KOPT-K1 (cell line): ENCODE measurements around the gene ASCC1.

Experiments
- H3K27ac ChIP-seq: fragments of 200-600 bp; sonication (generic); 2 replicates; pipeline ENCODE4 v1.5.1; 2016; ENCODE audit warnings: antibody characterized with exemption, mild to moderate bottlenecking, low read depth, low read length; ENCODE audit not compliant: poor library complexity, severe bottlenecking
- H3K36me3 ChIP-seq: fragments of 200-600 bp; sonication (generic); 2 replicates; pipeline ENCODE4 v1.5.1; 2017; ENCODE audit warnings: antibody characterized with exemption, mild to moderate bottlenecking, low read length, moderate library complexity; ENCODE audit not compliant: insufficient read depth
- H3K9me3 ChIP-seq: fragments of 200-600 bp; sonication (generic); 2 replicates; pipeline ENCODE4 v1.5.1; 2017; ENCODE audit warnings: antibody characterized with exemption, low read length, mild to moderate bottlenecking; ENCODE audit not compliant: insufficient read depth, poor library complexity, severe bottlenecking

Gene ASCC1

DNA sequence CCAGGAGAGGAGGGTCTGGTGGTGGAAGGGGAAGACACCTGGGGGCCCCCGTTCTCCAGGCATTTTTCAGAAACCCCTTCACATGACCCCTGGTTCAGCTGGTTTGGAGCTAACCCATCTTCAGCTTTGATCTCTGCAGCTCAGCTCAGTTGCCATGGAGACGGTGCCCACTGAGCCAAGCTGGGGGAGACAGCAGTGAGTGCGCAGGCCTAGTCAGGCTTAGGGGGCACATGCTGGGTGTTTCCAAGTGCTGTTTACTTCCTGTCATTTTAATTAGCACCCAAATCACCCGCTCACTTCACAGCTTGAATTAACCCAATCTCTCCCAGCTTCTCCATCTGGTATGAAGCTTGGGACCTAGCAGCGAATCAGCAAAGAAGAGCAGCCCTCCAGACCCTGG lies 136.7 kb downstream of the ASCC1 start:
- peak overlapping the region; percentile 70 for H3K27ac ChIP-seq
- H3K9me3 ChIP-seq = no peaks in the 10 kb centered on the region
- no peaks in the 10 kb centered on the region for H3K36me3 ChIP-seq

DNA sequence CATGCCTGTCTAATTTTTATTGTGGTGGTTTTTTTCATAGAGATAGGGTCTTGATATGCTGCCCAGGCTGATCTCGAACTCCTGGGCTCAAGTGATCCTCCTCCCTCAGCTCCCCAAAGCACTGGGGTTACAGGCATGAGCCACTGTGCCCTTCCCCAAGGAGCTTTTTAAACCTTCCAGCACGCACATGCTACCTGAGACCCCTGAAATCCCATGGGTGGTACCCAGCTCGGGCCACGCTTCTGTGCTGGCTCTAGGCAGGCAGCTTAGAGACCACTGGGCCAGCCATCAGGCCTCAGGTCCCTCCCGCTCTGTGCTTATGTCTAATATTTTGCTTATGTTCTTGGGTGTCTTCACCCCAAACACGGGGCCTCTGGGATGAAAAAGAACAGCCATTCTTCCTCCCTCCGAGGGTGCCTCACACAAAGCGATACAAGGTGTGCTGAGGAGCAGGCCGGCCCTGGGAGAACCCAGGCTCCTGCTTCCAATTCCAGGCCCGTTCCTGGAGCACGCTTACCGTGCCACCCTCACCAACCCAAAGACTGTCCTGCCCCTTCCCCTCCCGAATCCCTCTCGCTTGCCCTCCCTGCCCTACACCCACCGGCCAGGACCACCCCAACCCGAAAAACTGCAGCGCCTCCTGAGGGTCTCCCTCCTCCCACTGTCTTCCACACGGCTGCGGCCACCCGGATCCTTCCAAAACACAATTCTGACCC lies 138.6 kb downstream of the ASCC1 start:
- no peaks in the 10 kb centered on the region for H3K9me3 ChIP-seq
- H3K27ac ChIP-seq = no peak overlapping the region
- H3K36me3 ChIP-seq = no peaks in the 10 kb centered on the region

GRCh38 chr10:72076756-72077155 lies 139.3 kb downstream of the ASCC1 start:
- Histone ChIP-seq H3K27ac (no peak overlapping the region), H3K9me3 (no peaks in the 10 kb centered on the region), H3K36me3 (no peaks in the 10 kb centered on the region)

DNA sequence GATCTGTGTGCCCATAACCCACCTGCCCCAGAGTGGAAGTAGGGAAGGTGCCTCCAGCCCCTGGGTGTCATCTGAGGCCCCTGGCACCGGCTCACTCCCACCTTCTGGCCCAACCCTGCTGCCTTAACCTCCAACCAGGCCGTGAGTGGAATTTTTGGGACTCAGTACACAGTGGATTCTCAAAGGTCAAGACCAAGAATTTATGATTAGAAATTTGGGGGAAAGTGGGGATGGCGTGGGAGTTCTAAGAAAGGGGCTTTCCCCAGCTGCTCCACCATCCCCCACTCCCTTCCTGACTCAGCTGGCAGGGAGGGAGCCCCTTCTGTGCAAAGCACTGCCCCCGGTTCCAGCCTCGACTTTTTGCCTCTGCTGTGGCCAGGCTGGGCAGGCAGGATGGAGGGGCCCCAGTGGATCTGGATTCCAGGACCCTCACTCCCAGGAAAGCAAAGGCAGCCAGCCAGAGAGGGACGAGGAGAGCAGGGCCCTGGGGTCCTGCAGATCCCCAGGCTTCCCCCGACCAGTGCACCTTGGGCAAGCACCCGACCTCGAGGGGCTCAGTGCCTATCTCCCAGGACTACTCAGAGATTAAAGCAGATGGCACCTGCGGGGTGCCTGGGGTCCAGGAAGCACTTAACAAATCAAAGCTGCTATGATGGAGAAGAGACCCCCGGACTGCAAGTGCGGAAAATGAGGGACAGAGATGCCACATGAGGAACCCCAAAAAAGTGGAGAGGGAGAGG lies 140.5 kb downstream of the ASCC1 start:
- Histone ChIP-seq H3K27ac (peak overlapping the region; percentile 14), H3K9me3 (no peaks in the 10 kb centered on the region), H3K36me3 (no peaks in the 10 kb centered on the region)

DNA sequence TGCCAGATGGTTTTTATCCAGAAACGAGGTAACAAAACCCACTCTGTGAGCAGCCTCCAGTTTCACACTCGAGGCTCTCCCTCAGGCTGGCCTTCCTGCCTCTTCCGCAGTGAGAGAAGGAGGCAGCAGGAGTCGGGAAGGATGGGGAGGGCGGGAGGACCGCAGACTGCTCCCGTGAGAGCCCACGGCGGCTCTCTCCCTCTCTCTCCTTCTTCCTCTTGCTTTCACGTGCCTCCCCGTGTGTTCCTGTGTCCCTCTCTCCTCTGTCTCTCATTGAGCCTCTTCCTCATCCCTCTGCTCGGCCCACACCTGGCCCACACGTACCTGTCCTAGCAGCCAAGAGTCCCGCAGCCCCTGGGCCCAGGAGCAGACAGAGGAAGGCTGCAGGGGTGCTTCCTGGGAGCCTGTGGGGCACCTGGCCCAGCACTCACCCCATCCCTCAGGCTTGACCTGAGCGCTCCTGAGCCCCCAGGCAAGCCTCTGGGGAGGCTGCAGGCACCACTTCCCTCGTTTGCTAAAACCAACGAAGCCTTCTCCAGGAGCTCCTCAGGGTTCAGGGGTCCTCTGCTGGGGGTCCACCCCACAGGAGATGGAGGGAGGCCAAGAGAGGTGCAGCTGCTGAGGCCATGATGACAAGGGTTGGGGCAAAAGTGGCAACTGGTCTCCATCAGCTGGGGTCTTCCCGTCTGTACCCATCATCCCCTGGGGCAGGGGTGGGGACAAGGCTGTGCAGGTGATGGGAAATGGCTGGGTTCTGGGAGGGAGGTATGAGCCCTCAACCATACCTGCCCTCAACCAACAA lies 141.3 kb downstream of the ASCC1 start:
- H3K9me3 ChIP-seq = no peaks in the 10 kb centered on the region
- H3K36me3 ChIP-seq = no peaks in the 10 kb centered on the region
- H3K27ac ChIP-seq = peak overlapping the region; percentile 14

DNA sequence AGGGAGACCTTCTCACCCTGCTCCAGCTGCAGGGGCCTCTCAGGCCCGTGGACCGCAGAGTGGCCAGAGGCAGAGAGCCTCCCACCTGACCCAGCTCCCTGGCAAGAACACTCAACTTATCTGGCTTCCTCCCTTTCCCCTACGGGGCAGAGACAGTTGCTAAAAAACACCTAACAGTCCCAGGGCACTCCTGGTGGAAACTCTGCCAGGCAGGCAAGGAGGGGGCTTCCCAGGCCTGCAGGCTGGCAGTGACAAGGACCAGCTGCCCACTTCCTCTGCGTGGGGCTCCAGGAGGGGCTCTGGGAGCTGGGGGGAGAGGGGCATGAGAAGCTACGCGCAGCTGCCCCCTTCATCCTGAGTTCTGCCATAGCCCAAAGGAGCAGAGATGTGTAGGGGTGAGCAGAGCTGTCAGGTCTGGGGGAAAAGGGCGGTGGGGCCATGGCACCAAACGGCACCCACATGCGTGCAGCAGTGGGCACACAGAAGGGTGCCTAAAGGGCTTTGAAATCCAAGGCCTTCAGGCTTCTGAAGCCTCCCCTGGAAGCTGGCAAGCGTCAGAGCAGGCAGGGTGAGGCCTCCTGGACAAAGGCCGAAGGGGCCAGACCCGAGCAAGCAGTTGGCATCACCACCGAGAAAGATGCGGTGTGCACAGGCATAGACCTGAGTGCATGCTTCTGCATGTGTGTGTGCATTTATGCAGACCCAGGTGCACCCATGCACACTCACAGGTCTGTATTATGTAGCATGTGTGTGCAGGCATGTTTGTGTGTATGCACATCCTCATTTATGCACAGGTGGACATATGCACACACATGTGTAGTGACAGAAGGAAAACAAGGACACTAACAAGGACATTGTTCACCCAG lies 142.1 kb downstream of the ASCC1 start:
- no peaks in the 10 kb centered on the region for H3K9me3 ChIP-seq
- H3K27ac ChIP-seq = peak overlapping the region; percentile 29
- H3K36me3 ChIP-seq = no peaks in the 10 kb centered on the region

- no peak overlapping the region for H3K27ac ChIP-seq
- H3K36me3 ChIP-seq = no peaks in the 10 kb centered on the region
Observed at GRCh38 chr10:72072639-72073038, 143.4 kb downstream of the ASCC1 start.

GRCh38 chr10:72072046-72072445 lies 144.0 kb downstream of the ASCC1 start:
- Histone ChIP-seq H3K36me3 (no peaks in the 10 kb centered on the region), H3K27ac (no peak overlapping the region), H3K9me3 (no peaks in the 10 kb centered on the region)

More at GRCh38 chr10:72072639-72073038, 143.4 kb downstream of the ASCC1 start:
- no peaks in the 10 kb centered on the region for H3K9me3 ChIP-seq

DNA sequence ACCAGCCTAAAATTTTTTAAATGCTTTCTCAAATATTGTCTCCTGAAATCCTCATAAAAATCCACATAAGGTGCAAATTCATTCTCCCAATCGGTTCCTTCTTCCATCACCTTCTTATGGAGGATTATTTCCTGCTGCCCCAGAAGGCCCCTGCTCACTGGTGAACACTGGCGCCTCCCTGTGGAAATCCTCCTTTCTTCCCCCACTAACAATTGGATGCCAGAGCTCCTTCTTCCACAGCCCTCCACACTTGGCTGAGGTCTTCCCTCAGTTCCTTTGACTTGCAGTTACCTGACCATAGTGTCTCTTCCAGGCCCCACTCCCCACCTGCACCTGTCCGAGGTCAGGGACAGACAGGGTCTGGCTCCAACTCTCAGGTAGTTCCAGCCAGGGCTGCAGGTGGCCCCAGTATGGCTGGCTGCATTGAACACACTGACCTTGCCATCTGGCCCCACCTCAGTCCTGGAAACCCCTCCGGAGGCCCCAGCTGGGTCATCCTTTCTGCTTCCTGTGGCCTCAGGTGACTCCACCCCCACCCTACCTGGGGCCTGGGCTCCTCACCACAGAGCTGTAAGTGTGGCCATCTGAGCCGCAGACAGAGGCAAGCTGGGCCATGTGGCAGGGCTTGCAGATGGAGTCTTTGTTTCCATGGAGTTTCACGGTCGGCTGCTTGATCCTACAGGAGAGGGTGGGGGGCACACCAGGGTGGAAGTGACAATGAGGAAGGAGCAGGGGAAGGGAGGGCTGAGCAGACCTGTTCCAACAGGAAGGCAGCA lies 146.1 kb downstream of the ASCC1 start:
- H3K36me3 ChIP-seq = no peaks in the 10 kb centered on the region
- H3K9me3 ChIP-seq = no peaks in the 10 kb centered on the region
- H3K27ac ChIP-seq = peak overlapping the region; percentile 39

DNA sequence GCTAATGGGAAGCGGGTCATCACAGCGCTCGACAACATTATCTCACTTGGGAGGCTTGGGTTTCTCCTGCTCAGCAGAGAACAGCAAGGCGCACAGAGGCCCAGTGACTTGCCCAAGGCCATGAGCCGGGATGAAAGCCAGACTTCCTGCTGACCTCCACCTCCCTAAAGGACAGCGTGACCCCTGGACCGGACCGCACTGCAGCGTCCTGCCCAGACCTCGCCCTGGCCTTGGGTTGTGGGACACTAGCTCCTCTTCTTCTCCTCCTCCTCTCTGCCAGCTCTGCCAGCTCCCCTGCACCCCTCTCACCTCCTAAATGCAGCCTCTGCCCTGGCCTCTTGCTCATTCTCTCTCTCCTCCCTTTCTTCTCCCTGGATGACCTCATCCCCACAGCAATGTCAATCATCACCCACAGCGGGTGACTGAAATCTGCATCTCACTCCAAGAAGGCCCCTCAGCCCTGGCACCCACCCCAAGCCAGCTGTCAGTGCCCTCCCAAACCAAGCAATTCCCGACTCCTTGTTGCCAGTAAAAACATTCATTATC lies 147.1 kb downstream of the ASCC1 start:
- Histone ChIP-seq H3K9me3 (no peaks in the 10 kb centered on the region), H3K36me3 (no peaks in the 10 kb centered on the region), H3K27ac (no peak overlapping the region)

DNA sequence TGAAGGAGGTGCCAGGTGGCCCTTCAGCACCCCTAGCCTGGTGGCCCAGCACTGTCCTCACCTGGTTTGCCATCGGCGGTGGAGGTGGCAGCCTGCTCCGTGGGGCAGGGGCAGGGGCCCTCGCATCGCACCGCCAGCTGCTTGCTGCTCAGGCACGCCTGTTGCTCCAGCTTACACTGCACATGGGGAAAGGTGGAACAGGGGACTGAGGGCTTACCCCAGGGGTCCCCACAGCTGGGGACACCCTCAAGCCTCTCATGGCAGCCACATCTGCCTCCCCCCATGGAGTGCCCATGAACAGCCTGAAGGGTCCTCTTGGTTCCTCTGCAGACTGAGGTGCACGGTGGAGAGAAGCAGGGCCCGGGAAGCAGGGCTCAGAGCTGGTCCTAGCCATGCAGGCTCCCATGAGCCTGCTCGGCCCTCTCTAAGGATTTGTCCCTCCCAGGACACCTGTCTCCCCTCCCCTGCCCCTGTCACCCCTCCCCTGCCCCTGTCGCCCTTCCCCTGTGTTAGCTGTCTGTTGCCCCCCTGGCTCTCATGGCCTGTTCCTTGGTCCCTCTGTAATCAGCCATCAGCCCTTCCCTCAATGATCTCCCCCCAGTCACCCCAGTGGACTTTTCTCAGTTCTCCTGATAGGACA lies 147.8 kb downstream of the ASCC1 start:
- Histone ChIP-seq H3K36me3 (no peaks in the 10 kb centered on the region), H3K27ac (no peak overlapping the region), H3K9me3 (no peaks in the 10 kb centered on the region)

DNA sequence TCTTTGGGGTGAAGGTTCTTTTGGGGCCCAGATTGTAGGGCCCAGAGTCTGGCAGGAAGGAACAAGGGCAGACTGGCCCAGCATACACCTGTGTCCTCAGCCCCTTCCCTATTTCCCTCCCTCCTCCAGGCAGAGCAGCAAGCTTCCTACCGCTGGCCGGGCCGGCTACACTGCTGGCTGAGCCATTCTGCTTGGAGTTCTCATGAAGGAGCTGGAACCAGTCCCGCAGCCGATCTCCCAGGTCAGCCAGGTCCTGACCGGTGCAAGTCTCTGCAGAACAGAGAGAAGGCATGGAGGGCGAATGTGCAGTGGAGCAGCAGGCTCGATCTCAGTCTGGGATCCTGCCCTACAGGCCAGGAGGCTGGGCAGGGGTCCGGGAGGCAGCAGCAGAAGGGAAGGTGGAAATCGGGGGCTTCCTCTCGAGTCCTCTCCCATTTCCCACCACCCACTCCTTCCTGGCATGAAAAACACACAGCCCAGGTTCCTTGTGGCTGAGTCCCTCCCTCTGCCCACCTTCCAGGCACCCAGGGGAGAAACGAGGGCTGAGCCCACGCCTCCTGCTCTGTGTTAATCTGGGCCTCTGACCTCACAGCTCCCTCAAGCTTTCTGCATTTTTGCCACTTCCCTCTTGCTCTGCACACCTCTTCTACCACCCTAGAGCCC lies 148.5 kb downstream of the ASCC1 start:
- Histone ChIP-seq H3K36me3 (no peaks in the 10 kb centered on the region), H3K9me3 (no peaks in the 10 kb centered on the region), H3K27ac (no peak overlapping the region)
